Measurements from ENCODE around the gene A4GALT.

Gene A4GALT

DNA sequence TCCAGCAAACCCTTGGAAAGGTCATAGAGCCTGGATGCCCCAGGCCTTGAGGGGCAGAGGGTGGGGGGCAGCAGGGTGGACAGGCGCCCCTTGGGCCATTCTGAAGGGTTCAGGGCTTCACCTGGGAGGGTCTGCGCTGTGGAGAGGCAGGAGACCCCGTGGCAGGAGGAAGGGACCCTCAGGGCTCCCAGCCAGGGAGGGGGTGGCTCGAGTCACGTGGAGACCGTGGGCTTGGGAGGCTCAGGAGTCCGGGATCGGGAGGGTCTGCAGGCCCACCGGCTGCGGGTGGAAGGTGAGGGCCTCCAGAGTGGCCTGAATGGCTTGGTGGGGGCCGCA is 48.5 kb upstream of the A4GALT start:
- H4K20me1 ChIP-seq (ENCODE audit: insufficient read depth, low read length): peaks cover 6% of the 10 kb centered on the region; the same call in 1 of the 2 replicates
- ATAC-seq (ENCODE audit: insufficient read depth, low read depth): no peak
- no peak for TF ChIP-seq EZH2 (IDR thresholded peaks at IDR 0.05; ENCODE audit: borderline replicate concordance, low read depth, low read length, severe bottlenecking)
- TF ChIP-seq, protein P1, sequence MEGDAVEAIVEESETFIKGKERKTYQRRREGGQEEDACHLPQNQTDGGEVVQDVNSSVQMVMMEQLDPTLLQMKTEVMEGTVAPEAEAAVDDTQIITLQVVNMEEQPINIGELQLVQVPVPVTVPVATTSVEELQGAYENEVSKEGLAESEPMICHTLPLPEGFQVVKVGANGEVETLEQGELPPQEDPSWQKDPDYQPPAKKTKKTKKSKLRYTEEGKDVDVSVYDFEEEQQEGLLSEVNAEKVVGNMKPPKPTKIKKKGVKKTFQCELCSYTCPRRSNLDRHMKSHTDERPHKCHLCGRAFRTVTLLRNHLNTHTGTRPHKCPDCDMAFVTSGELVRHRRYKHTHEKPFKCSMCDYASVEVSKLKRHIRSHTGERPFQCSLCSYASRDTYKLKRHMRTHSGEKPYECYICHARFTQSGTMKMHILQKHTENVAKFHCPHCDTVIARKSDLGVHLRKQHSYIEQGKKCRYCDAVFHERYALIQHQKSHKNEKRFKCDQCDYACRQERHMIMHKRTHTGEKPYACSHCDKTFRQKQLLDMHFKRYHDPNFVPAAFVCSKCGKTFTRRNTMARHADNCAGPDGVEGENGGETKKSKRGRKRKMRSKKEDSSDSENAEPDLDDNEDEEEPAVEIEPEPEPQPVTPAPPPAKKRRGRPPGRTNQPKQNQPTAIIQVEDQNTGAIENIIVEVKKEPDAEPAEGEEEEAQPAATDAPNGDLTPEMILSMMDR (IDR thresholded peaks at IDR 0.05; ENCODE audit: borderline replicate concordance, extremely low read depth, low read length, poor library complexity, severe bottlenecking): no peak
- no peaks in the 10 kb centered on the region for H3K4me1 ChIP-seq (ENCODE audit: insufficient read depth, low read length)
- H3K79me2 ChIP-seq (ENCODE audit: insufficient read depth, low read length): no peaks in the 10 kb centered on the region
- H3K9ac ChIP-seq (ENCODE audit: low read depth, low read length): no peak overlapping the region
- no peak overlapping the region for H3K27ac ChIP-seq (ENCODE audit: low read length)
- no peaks in the 10 kb centered on the region for H3K36me3 ChIP-seq (ENCODE audit: insufficient read depth, low read length)
- H2AFZ ChIP-seq (ENCODE audit: low read depth, low read length): no peak overlapping the region
- no peak overlapping the region for H3K4me2 ChIP-seq (ENCODE audit: insufficient read depth, low read length)
- DNase-seq: no peak
- H3K4me3 ChIP-seq (ENCODE audit: low read depth in 1 of 2, low read length in 2 of 2): no peak overlapping the region
- no peaks in the 10 kb centered on the region for H3K9me3 ChIP-seq (ENCODE audit: insufficient read depth, low read length, severe bottlenecking)
- H3K27me3 ChIP-seq (ENCODE audit: insufficient read depth, low read length, poor library complexity): no peaks in the 10 kb centered on the region

DNA sequence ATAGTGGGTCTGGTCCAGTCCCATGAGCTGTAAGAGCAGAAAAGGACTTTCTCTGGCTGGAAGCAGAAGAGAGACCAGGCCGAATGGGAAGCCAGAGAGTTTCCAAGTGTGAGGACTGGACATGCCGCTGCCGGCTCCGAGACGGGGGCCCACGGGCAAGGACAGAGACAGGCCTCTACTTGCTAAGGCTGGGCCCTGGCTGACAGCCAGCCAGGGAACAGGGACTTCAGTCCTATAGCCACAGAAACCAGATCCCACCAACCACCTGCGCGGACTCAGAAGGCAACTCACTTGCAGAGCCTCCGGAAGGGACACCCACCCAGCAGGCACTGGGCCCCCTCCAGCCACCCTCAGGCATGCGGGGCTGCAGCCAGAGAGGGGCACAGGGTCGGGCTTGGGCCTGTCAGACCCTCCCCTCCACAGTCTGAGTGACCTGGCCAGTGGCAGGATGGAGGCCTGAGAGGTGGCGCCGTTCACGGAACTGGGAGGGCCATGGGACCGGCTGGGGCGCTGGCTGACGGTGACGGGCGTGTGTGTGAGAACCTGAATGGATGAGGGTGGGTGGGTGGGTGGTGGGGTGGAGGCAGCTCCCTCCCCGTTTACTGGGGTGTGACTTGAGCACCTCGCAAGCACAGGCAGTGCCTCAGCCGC is 47.8 kb upstream of the A4GALT start:
- no peaks in the 10 kb centered on the region for H3K4me1 ChIP-seq (ENCODE audit: insufficient read depth, low read length)
- H3K9me3 ChIP-seq (ENCODE audit: insufficient read depth, low read length, severe bottlenecking): no peaks in the 10 kb centered on the region
- H3K4me2 ChIP-seq (ENCODE audit: insufficient read depth, low read length): no peak overlapping the region
- ATAC-seq (ENCODE audit: insufficient read depth, low read depth): no peak
- H3K36me3 ChIP-seq (ENCODE audit: insufficient read depth, low read length): no peaks in the 10 kb centered on the region
- peaks cover 6% of the 10 kb centered on the region; the same call in 1 of the 2 replicates for H4K20me1 ChIP-seq (ENCODE audit: insufficient read depth, low read length)
- no peaks in the 10 kb centered on the region for H3K27me3 ChIP-seq (ENCODE audit: insufficient read depth, low read length, poor library complexity)
- no peak for DNase-seq
- H3K9ac ChIP-seq (ENCODE audit: low read depth, low read length): no peak overlapping the region
- H3K4me3 ChIP-seq (ENCODE audit: low read depth in 1 of 2, low read length in 2 of 2): no peak overlapping the region
- H3K27ac ChIP-seq (ENCODE audit: low read length): no peak overlapping the region
- H2AFZ ChIP-seq (ENCODE audit: low read depth, low read length): no peak overlapping the region
- TF ChIP-seq, protein P1 (IDR thresholded peaks at IDR 0.05; ENCODE audit: borderline replicate concordance, extremely low read depth, low read length, poor library complexity, severe bottlenecking): no peak
- TF ChIP-seq EZH2 (IDR thresholded peaks at IDR 0.05; ENCODE audit: borderline replicate concordance, low read depth, low read length, severe bottlenecking): no peak
- no peaks in the 10 kb centered on the region for H3K79me2 ChIP-seq (ENCODE audit: insufficient read depth, low read length)

DNA sequence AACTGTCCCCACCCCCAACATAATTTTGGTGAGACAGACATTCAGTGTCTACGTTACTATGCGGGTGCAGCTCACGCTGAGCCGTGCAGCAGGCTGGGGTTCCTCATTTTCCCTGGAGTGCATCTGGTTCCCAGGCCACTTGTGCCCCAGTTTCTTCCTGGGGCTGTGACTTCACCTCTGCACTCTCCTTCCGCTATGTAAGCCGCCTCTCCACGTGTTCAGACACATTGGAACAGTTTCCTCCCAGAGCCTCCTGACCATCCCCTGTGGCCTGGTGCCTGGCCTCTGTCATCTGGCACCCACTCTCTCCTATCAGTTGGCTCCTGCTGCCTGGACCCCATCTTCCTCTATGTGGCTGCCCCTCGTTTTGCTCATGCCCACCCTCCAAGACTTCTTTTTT is 46.2 kb upstream of the A4GALT start:
- Histone ChIP-seq H2AFZ (ENCODE audit: low read depth, low read length) (no peak overlapping the region), H3K79me2 (ENCODE audit: insufficient read depth, low read length) (no peaks in the 10 kb centered on the region), H3K4me1 (ENCODE audit: insufficient read depth, low read length) (no peaks in the 10 kb centered on the region), H3K9me3 (ENCODE audit: insufficient read depth, low read length, severe bottlenecking) (no peaks in the 10 kb centered on the region), H3K4me2 (ENCODE audit: insufficient read depth, low read length) (no peak overlapping the region), H3K4me3 (ENCODE audit: low read depth in 1 of 2, low read length in 2 of 2) (no peak overlapping the region), H4K20me1 (ENCODE audit: insufficient read depth, low read length) (peaks cover 6% of the 10 kb centered on the region; the same call in 1 of the 2 replicates), H3K9ac (ENCODE audit: low read depth, low read length) (no peak overlapping the region), H3K27me3 (ENCODE audit: insufficient read depth, low read length, poor library complexity) (no peaks in the 10 kb centered on the region), H3K27ac (ENCODE audit: low read length) (no peak overlapping the region), H3K36me3 (ENCODE audit: insufficient read depth, low read length) (no peaks in the 10 kb centered on the region)
- TF ChIP-seq EZH2 (IDR thresholded peaks at IDR 0.05; ENCODE audit: borderline replicate concordance, low read depth, low read length, severe bottlenecking): no peak
- ATAC-seq (ENCODE audit: insufficient read depth, low read depth) (no peak), DNase-seq (no peak)

DNA sequence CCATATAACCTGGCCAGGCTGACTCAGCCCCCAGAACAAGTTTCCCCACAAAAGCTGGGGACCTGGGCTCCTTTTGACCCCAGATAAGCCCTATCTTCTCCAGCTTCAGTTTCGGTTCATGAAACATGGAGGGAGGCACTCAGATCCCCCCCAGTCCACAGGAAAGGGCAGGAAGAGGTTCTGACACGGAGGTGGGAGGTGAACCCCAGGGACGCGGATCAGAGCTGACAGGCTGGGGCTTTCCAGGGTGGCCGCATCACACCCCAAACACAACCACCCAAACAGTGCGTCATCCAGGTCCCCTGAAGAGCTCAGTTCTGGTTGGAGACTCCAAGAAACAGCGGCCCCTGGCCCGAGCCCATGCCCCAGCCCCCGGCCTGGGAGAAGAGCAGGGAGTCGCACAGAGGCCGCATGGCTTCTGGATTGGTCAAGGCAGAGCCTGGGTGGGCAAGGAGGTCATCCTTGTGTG is 44.3 kb upstream of the A4GALT start:
- Histone ChIP-seq H3K4me3 (ENCODE audit: low read depth in 1 of 2, low read length in 2 of 2) (no peak overlapping the region), H3K79me2 (ENCODE audit: insufficient read depth, low read length) (no peaks in the 10 kb centered on the region), H3K36me3 (ENCODE audit: insufficient read depth, low read length) (no peaks in the 10 kb centered on the region), H3K4me1 (ENCODE audit: insufficient read depth, low read length) (no peaks in the 10 kb centered on the region), H3K9me3 (ENCODE audit: insufficient read depth, low read length, severe bottlenecking) (no peaks in the 10 kb centered on the region), H3K9ac (ENCODE audit: low read depth, low read length) (no peak overlapping the region), H3K27ac (ENCODE audit: low read length) (no peak overlapping the region), H4K20me1 (ENCODE audit: insufficient read depth, low read length) (peaks cover 3% of the 10 kb centered on the region; the same call in 1 of the 2 replicates), H3K4me2 (ENCODE audit: insufficient read depth, low read length) (no peak overlapping the region), H2AFZ (ENCODE audit: low read depth, low read length) (no peak overlapping the region), H3K27me3 (ENCODE audit: insufficient read depth, low read length, poor library complexity) (no peaks in the 10 kb centered on the region)
- no peak for DNase-seq
- ATAC-seq (ENCODE audit: insufficient read depth, low read depth): no peak
- TF ChIP-seq, protein P1 (IDR thresholded peaks at IDR 0.05; ENCODE audit: borderline replicate concordance, extremely low read depth, low read length, poor library complexity, severe bottlenecking): no peak
- no peak for TF ChIP-seq EZH2 (IDR thresholded peaks at IDR 0.05; ENCODE audit: borderline replicate concordance, low read depth, low read length, severe bottlenecking)

All from DND-41 (cell line).